NCI-H1694 (cell line): Measurements from ENCODE around the gene PHF14.
A peak's percentile ranks its signal among the peaks of the same experiment; 100 is the strongest.

Source experiments
- DNase-seq: peaks from one replicate; lab custom pipeline; 2025; lab: John Stamatoyannopoulos, UW

Gene PHF14

GRCh38 chr7:11207565-11207964, 233.9 kb downstream of the PHF14 start:
- no peak for DNase-seq

- DNase-seq, result no peak
Measured at GRCh38 chr7:11208883-11209465, 235.3 kb downstream of the PHF14 start.

- no peak for DNase-seq
Measured at GRCh38 chr7:11210374-11210773, 236.7 kb downstream of the PHF14 start.

- DNase-seq, result peak; percentile 88
Measured at GRCh38 chr7:11212080-11212711, 238.5 kb downstream of the PHF14 start.

- no peak for DNase-seq
Measured at GRCh38 chr7:11212816-11213215, 239.1 kb downstream of the PHF14 start.

- DNase-seq, result no peak
Measured at GRCh38 chr7:11213266-11213665, 239.6 kb downstream of the PHF14 start.

GRCh38 chr7:11216276-11216675, 242.6 kb downstream of the PHF14 start:
- DNase-seq, result no peak

- no peak for DNase-seq
Measured at GRCh38 chr7:11217848-11218565, 244.3 kb downstream of the PHF14 start.
